GM18498 (cell line): ENCODE data around the gene FHIT.

Experiments
- ATAC-seq: cut with Tn5 transposase; IDR thresholded peaks from one replicate; pipeline ENCODE4 v1.9.1; 2021; ENCODE audit warnings: mild to moderate bottlenecking, moderate library complexity; ENCODE audit not compliant: unreplicated experiment

FHIT gene

GRCh38 chr3:60657972-60658371 lies 593.3 kb downstream of the FHIT start:
- ATAC-seq = peak; percentile 94

GRCh38 chr3:60652829-60653228 lies 598.4 kb downstream of the FHIT start:
- no peak for ATAC-seq

GRCh38 chr3:60651799-60652198 lies 599.5 kb downstream of the FHIT start:
- no peak for ATAC-seq

GRCh38 chr3:60650171-60650570 lies 601.1 kb downstream of the FHIT start:
- ATAC-seq = no peak

GRCh38 chr3:60645801-60646200 lies 605.5 kb downstream of the FHIT start:
- ATAC-seq = no peak

- no peak for ATAC-seq
Observed at GRCh38 chr3:60643831-60644230, 607.4 kb downstream of the FHIT start.

- no peak for ATAC-seq
Observed at GRCh38 chr3:60641354-60641753, 609.9 kb downstream of the FHIT start.

- ATAC-seq = no peak
Observed at GRCh38 chr3:60636846-60637245, 614.4 kb downstream of the FHIT start.

GRCh38 chr3:60633644-60634043 lies 617.6 kb downstream of the FHIT start:
- ATAC-seq = no peak

- no peak for ATAC-seq
Observed at GRCh38 chr3:60631509-60631908, 619.7 kb downstream of the FHIT start.

GRCh38 chr3:60630953-60631352 lies 620.3 kb downstream of the FHIT start:
- ATAC-seq = no peak

- ATAC-seq = no peak
Observed at GRCh38 chr3:60629816-60630215, 621.4 kb downstream of the FHIT start.

GRCh38 chr3:60622349-60622748 lies 628.9 kb downstream of the FHIT start:
- ATAC-seq = no peak

GRCh38 chr3:60617188-60617587 lies 634.1 kb downstream of the FHIT start:
- no peak for ATAC-seq

- ATAC-seq = no peak
Observed at GRCh38 chr3:60613769-60614303, 637.4 kb downstream of the FHIT start.

GRCh38 chr3:60610441-60611112 lies 640.7 kb downstream of the FHIT start:
- no peak for ATAC-seq

GRCh38 chr3:60609446-60609845 lies 641.8 kb downstream of the FHIT start:
- ATAC-seq = no peak

GRCh38 chr3:60603860-60604259 lies 647.4 kb downstream of the FHIT start:
- ATAC-seq = no peak

- ATAC-seq = no peak
Observed at GRCh38 chr3:60600848-60601247, 650.4 kb downstream of the FHIT start.

- ATAC-seq = no peak
Observed at GRCh38 chr3:60599586-60599985, 651.7 kb downstream of the FHIT start.

- ATAC-seq = no peak
Observed at GRCh38 chr3:60598671-60599070, 652.6 kb downstream of the FHIT start.

GRCh38 chr3:60594025-60594424 lies 657.2 kb downstream of the FHIT start:
- ATAC-seq = no peak

GRCh38 chr3:60591267-60591666 lies 660.0 kb downstream of the FHIT start:
- ATAC-seq = no peak
